GM19193 (cell line): ENCODE data around the gene HOXC6.

Experiments used
- POLR2A ChIP-seq: IDR thresholded peaks from 4 replicates; pipeline ENCODE4 v1.6.1; 2011; ENCODE audit not compliant: insufficient read depth, insufficient read length; ENCODE audit errors: extremely low read depth

HOXC6 gene

DNA sequence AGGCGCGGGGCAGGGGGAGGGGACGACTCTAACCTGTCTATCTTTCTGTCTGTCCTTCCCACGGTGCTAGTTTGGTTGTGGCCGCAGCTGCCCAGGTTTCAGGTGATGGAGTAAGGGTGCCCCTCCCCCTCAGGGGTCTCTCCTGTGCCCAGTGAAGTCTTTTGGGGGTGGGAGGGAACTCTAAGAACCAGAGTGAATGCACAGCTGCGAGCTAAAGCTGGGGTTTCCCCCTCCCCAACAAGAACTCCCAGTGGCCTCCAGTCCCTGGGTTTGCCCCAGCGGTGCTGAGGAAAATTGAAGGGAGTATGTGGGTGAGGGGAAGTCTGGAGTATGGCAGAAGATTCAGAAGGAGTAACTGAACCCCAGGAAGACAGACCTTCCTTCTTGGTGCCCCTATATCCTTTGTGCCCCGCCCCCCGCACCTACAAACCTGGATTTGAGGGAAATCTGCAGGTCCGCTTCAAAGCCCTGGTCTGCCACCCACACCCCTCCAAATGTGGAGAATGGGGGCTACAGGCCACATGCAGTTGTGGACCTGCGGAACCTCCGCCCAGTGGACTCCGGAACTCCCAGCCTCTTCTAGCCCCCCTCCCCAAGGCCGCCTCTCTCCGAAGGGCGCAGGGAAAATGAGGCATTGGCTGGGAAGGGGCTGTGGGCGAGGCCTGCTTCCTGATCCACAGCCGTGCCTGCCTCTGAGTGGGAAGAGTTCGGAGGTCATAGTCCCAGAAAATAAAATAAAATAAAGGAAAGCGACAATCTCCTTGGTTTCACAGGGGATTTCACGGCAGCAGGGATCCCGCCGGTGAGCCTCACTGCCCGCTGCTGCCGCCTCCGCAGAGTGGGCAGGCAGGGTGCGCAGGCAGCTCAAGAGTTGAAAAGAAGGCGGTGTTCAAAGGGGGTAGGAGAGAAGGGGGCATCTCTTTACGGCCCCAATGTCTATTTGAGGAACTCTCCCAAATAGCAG is 31.7 kb upstream of the HOXC6 start:
- no peak for TF ChIP-seq POLR2A

DNA sequence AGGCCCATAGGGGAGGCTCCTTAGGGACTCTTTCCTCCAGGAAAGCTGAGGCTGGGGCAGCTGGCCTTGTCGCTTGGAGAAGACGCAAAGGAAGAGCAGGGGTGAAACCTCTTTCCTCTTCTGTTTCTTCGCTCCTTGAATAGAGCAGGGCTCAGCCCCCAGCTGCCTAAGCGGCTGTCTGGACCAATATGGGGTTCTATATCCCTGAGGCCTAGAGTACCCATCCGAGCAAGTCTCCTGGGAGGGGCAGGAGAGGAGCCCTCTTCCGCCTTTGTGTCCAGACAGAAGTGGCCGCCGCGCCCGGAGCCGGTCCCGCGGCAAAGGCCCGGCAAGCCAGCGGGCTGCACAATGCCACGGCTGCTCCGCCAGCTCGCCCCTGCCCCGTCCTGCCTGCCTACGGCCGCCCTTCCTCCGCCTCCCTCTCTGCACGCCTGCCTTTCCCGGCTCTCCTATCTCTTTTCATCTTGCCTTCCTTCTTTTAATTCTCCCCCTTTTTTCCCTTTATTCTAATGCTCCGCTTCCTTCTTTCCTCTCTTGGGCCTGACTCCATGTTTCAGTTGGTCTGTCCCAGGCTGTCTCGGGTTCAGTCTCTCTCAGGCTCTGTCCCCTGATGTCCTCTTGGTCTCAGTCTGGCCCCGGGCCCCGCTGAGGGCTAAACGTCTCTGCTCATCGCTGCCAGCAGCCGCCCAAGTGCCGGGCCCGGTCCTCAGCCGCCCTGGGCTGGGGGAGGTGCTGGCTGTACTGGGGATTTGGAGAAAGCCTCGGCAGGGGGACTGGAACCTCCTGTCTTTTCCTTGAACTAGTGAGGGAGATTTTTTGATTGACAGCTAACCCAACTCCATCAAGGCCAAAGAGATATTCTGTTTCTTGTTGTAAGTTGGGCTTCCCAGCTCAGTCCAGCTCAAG is 30.8 kb upstream of the HOXC6 start:
- TF ChIP-seq POLR2A, result no peak

DNA sequence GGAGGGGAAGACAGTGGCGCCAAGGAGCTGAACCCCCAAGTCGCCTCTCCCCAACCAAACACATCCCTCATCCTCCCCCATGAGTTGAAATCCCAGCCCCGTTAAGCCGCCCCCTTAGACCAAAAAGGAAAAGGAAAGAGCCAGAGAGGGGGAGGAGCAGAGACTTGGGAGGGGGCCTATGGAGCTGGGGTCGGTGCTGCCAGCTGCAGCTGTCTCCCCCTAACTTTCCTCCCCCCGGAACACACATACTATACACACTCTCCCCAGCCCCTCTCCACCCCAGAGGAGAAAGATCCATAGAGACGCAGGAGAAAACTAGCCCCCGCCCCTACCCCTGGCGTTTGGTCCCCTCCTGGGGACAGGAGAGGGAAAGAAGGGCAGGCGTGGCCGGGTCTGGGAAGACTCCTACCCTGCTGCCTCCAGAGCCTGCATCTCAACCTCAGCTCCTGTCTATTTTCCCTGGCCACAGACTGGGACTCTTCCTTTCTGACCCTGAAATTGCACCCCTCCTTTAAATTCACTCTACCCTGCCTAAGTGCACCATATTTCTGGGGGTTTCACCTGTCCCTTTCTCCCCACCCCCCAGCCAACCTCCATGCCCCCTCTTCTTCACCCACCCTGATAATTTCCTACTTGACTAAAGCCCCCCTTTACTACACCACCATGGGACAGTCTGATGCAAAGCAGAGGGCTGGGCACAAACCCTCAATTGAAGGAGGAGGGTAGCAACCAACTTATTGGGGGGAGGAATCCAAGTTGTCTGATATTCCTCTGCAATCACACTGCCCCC is 29.9 kb upstream of the HOXC6 start:
- no peak for TF ChIP-seq POLR2A

DNA sequence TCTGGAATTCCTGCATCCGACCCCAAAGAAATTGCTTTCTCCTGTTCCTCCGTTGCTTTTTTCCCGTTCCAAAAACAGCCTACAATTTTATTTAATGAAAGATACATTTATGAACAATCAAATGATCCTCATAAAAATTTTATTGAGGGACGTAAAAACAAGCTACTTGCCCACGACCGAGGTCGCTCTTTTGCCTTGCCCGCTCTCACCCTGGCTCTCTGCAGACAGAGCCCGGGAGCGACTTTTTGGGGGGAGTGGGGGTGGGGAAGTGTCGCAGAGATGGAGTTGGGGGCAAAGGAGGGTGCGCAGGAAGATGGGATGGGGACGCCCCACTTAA is 29.4 kb upstream of the HOXC6 start:
- TF ChIP-seq POLR2A, result no peak

DNA sequence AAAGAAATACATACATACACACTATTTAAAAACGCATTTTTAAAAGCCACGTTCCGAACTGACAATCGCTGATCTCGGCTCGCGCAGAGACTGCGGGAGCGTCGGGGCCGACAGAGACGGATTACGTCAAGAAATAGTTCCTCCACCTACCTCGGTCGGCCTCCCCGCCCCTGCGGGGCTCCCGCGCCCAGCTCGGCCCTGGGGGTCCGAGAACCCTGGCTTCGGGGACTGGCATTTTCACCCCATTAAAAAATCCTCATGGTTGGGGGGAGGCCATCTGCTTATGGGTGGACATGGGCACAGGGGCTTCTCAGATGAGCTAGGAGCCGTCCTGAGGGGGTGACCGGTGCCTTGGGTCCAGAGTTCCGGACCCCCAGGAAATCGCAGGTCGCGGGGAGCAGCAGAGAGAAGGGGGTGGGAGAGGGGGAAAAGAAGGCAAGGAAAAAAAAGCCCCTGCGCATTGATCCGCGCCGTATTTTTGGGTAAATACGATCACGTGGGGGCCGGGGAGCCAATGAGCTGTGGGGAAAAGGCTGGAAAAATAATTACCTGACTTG is 28.6 kb upstream of the HOXC6 start:
- TF ChIP-seq POLR2A, result no peak

DNA sequence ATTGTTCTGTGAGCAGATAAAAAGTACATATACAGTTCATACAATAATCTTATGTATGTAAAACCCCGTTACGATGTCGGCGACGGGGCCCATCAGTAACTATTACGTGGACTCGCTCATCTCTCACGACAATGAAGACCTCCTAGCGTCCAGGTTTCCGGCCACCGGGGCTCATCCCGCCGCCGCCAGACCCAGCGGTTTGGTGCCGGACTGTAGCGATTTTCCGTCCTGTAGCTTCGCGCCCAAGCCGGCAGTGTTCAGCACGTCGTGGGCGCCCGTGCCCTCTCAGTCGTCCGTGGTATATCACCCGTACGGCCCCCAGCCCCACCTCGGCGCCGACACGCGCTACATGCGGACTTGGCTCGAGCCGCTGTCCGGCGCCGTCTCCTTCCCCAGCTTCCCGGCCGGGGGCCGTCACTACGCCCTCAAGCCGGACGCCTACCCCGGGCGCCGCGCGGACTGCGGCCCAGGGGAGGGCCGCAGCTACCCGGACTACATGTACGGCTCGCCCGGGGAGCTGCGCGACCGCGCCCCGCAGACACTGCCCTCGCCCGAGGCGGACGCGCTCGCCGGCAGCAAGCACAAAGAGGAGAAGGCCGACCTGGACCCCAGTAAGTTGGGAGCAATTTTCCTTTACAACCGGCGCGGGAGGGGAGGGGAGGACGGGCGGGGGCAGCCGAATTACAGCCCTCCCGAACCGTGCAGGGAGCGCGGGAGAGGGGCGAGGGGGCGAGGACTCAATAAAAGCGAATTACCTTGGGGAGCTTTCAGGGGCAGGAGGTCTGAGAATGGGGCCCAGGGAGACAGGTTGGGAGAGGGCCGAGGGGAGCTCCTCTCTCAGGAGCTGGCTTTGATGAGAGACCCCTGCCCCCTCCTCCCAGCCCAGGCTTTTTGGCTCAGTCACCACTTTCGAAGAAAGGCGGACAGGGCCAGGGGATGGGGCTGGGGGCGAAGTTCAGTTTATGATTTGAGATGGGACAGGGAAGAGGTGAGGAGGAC is 27.8 kb upstream of the HOXC6 start, which contains the start of gene HOXC9:
Gene HOXC9 (plus strand): TSS at position 46 of the 999 bp plus-strand sequence. CDS start 28 bp downstream, at position 74.
- TF ChIP-seq POLR2A, result no peak

DNA sequence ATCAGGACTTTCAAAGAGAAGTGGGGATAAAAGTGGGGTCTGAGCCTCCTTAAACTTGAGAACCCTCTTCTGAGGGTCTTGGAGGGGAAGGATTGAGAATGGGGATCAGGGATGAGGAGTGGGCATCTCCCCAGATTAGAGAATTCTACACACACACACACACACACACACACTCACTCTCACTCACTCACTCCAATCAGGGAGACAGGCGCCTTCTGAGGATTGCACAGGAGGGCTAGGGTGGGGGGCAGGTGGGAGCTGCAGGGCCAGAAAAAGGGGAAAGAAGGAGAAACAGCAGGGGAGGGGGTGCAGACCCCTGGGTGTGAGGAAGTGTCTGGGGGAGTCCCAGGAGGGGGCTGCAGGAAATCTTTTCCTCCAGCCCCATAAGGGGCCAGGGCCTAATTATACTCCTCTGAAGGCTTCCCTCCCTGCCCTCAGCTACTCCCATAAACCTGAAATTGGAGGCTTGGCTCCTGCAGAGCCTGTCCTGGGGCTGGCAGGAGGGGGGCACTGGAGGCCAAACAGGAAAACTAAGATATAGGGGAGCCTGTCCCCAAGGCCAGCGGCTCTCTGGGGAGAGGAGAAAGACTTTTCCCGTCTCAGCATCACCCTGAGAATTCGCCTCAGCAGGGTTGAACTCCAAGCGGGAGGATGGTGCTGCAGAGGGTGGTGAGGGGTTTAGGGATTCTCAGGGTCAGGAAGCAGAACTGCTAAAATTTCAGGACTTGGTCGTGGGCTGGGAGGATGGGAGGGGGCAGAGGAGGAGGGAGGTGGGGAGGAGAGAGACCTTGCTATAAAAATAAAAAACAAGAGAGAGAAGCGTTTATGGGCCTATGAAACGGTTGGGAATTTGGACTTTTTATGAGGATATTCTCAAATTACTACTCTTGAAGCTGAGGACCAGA is 26.7 kb upstream of the HOXC6 start:
- no peak for TF ChIP-seq POLR2A

DNA sequence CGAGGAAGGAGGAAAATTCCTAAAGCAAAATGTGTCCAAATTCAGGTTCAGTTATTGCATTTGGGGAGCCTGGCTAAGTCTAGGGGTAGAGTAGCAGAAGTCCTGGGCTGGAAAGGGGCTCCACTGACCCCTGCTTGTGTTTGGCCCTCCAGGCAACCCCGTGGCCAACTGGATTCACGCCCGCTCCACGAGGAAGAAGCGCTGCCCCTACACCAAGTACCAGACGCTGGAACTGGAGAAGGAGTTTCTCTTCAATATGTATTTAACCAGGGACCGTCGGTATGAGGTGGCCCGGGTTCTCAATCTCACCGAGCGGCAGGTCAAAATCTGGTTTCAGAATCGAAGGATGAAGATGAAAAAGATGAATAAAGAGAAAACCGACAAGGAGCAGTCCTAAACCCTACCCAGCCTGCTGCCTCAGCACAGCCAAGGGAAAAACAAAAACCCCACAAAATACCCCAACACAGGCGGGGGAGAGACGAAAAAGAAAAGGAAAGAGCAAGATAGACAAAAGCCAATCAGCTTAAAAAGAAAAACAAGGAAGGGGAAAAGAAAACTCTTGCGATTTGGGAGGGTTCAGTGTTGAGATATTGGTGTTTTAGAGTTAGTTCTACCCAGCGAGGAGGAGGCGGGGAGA is 25.8 kb upstream of the HOXC6 start:
- TF ChIP-seq POLR2A, result no peak

DNA sequence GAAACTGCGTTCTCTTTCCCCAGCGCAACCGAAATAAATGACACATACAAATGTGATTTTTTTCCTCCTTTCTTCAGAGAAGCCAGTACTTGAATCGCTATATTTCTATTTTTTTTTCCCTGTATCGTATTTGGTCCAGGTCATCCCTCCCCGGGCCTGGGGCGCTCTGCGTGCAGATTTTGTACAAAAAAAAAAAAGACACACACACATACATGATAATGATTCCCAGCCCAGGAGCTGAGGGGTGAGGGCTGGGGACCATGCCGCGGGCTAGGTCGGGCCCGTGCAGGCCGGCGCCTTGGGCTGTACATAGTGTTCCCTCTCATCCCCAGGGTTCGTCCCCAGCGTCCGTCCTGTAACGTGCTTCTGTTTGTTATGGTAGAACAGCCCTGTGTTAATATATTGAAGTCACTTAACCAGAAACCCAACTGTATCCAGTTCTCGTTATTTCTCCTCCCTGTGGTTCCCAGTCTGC is 25.3 kb upstream of the HOXC6 start:
- no peak for TF ChIP-seq POLR2A

DNA sequence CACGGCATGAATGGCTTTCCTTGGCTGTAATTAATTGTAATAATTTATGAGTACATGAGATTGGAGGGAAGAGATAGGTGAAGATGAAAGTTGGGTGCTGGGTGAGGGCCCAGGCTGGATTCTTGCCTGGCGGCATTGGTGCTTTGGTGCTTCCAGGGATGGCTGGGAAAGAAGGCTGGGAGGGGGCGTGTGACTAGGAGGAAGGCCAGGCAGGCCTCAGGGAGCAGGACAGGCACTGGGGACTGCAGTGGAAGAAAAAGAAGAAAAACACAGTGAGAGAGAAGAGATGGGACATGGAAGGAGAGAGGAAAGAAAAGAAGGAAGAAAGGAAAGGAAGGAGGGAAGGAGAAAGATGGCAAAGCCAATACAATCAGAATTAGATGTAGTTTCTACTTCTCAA is 24.6 kb upstream of the HOXC6 start:
- no peak for TF ChIP-seq POLR2A

DNA sequence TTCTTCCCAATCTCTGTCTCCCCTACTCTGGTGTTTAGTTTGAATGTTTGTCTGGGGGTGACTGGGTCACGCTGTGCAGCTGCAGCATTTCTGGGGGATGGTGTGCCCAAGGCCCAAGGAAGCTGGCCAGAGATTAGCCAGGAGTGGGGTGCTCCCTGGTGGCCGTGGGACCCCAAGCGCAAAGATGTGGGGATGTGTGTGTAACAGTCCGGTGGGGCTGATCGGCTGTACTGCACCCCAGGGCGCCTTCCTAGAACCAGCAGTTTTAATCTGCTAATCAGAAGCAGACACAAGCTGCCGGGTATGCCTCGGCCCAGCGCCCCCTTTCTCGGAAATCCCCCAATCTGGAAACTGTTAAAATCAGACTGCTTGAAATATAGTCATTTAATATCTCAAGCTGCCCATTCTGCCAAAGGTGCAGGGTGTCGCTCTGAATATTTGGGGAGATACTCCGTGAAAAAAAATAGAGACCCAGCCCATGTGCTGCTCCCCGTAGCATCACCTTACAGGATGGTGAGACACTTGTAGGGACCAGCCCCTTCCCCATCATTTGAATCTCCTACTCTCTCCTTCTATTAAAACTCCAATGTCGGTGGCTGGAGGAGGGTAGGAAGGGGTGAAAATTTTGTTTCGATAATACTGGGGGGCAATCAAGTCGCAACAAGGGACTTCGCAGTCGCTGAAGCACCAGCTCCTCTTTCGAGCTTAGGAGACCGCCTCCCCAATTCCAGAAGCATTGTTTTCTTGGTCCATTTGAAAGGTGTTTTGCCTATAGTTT is 24.0 kb upstream of the HOXC6 start:
- no peak for TF ChIP-seq POLR2A

DNA sequence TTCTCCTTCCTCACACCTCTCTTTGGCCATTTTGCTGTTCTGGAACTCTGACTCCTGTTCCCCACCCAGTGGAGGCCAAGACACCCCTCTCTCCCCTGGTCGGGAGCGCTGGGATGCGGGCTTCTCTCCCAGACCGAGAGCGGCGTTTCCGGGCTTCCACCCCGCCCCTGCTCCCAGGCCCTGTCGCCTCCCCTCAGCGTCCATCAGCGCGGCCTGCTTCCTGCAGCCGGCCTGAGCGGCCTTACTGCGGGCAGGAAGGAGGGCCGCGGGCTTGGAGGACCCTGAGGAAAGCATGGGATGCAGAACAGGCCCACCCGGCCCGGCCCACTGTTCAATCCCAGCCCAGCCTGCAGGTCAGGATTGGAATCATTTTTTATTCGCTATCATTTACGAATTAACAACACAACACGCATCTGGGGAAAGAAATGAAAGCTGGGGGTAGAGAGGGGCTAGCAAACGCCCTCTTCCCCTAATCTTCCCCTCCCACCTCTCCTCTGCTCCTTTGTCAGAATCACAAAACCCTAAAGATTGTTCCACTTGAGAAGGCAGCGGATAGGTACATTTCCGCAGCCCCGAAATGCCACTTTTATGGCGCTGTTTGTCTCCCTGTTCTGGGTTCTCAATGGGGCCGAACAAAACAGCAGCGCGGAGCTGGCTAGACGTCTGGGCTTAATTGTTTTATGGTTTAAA is 23.3 kb upstream of the HOXC6 start:
- TF ChIP-seq POLR2A, result no peak
